Sigmoid colon (tissue), 4 donors: ENCODE data around the gene WDR62.

ENCODE experiments used
- EP300 ChIP-seq, 4 donors: sonication (generic); formaldehyde crosslinking; IDR thresholded peaks; one replicate each; pipeline ENCODE4 v1.6.1; 2017; ENCODE audit warnings: antibody characterized with exemption in 4 of 4
- POLR2A ChIP-seq, 2 donors: fragments of 450-650 bp; IDR thresholded peaks; one replicate each; pipeline ENCODE4 v1.6.1; 2016; ENCODE audit warnings: antibody characterized with exemption in 2 of 2, mild to moderate bottlenecking in 2 of 2, moderate library complexity in 2 of 2
- POLR2AphosphoS5 ChIP-seq, 4 donors: sonication (generic); formaldehyde crosslinking; IDR thresholded peaks; one replicate each; pipeline ENCODE4 v1.6.1; 2017; ENCODE audit warnings: antibody characterized with exemption in 4 of 4
- TF ChIP-seq, protein P1 (sequence below), 4 experiments: fragments of 450-650 bp in 3 of 4; fragments of 200-600 bp in 1 of 4; IDR thresholded peaks; one replicate each; pipeline ENCODE4 v1.5.1; 2016 to 2019; ENCODE audit warnings: antibody characterized with exemption in 4 of 4, mild to moderate bottlenecking in 3 of 4, moderate library complexity in 2 of 4

DNA sequence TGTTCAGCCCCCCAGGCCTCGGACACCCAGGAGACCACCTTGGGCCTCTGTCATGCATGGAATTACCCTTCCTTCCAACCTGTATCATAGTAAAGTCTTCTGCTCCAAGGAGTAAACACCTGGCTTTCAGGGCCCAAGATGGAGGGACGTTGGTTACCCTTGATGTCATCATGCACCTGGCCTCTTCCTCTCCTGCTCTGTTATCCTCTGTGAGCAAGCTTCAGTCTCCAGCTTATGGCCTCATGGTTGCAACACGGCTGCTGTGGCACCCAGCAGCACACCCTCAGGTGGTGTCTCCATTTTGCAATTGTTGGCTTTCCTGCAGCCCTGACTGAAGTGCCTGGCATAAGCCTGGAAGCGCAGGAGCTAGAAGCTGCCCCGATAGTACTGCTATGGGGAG, 52.3 kb downstream of the WDR62 start:
- TF ChIP-seq, protein P1, sequence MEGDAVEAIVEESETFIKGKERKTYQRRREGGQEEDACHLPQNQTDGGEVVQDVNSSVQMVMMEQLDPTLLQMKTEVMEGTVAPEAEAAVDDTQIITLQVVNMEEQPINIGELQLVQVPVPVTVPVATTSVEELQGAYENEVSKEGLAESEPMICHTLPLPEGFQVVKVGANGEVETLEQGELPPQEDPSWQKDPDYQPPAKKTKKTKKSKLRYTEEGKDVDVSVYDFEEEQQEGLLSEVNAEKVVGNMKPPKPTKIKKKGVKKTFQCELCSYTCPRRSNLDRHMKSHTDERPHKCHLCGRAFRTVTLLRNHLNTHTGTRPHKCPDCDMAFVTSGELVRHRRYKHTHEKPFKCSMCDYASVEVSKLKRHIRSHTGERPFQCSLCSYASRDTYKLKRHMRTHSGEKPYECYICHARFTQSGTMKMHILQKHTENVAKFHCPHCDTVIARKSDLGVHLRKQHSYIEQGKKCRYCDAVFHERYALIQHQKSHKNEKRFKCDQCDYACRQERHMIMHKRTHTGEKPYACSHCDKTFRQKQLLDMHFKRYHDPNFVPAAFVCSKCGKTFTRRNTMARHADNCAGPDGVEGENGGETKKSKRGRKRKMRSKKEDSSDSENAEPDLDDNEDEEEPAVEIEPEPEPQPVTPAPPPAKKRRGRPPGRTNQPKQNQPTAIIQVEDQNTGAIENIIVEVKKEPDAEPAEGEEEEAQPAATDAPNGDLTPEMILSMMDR (IDR thresholded peaks at IDR 0.05) = no peak
- TF ChIP-seq POLR2A (IDR thresholded peaks at IDR 0.05) (no peak), EP300 (IDR thresholded peaks at IDR 0.05) (no peak), POLR2AphosphoS5 (IDR thresholded peaks at IDR 0.05) (no peak)
